Fibroblast of lung (primary cell): ENCODE data around the gene TIMP2. TPM values are rescaled to one million over a fixed set of nuclear protein-coding genes. Genes with fewer than 3 reads are reported as not detected.
"Not testable (repeated sequence)": the region's sequence is repeated elsewhere in the genome, so short reads cannot be mapped to it uniquely, and the experiment has no call there.

Experiments used
- DNase-seq, 2 donors: peaks; one replicate each; pipeline versions ENCODE4 v3.0.0 to v3.0.0-alpha.2; 2010; ENCODE audit warnings: low read depth in 2 of 2
- H2AFZ ChIP-seq: 2 replicates; pipeline ENCODE4 v1.5.1; 2012; ENCODE audit warnings: low read length, control low read depth, inconsistent platforms
- H3K27ac ChIP-seq: 2 replicates; pipeline ENCODE4 v1.5.1; 2011; ENCODE audit warnings: low read length, control low read depth; ENCODE audit not compliant: insufficient read depth
- H3K27me3 ChIP-seq: 2 replicates; pipeline ENCODE4 v1.5.1; 2011; ENCODE audit warnings: mild to moderate bottlenecking, low read length; ENCODE audit not compliant: control insufficient read depth, insufficient read depth
- H3K36me3 ChIP-seq: 2 replicates; pipeline ENCODE4 v1.5.1; 2011; ENCODE audit warnings: low read length; ENCODE audit not compliant: control insufficient read depth, insufficient read depth
- H3K4me1 ChIP-seq: 2 replicates; pipeline ENCODE4 v1.5.1; 2011; ENCODE audit warnings: low read length; ENCODE audit not compliant: control insufficient read depth, insufficient read depth; ENCODE audit errors: extremely low read depth
- H3K4me2 ChIP-seq: 2 replicates; pipeline ENCODE4 v1.5.1; 2011; ENCODE audit warnings: low read length, control low read depth; ENCODE audit not compliant: insufficient read depth; ENCODE audit errors: extremely low read depth
- H3K4me3 ChIP-seq, 4 experiments: fragments of 200-600 bp in 1 of 4; sonication (generic) in 1 of 4; replicated peaks in 1 of 4; 2 replicates each; pipeline ENCODE4 v1.5.1; 2011 to 2016; ENCODE audit warnings: low read length in 4 of 4, low read depth in 3 of 4, mild to moderate bottlenecking in 3 of 4, control low read depth in 2 of 4, inconsistent platforms in 1 of 4, mixed read lengths in 1 of 4; ENCODE audit not compliant: insufficient read depth in 1 of 4; ENCODE audit errors: control extremely low read depth in 1 of 4
- H3K79me2 ChIP-seq: 2 replicates; pipeline ENCODE4 v1.5.1; 2012; ENCODE audit warnings: mild to moderate bottlenecking, low read length, inconsistent platforms; ENCODE audit not compliant: control insufficient read depth, insufficient read depth
- H3K9ac ChIP-seq: 2 replicates; pipeline ENCODE4 v1.5.1; 2011; ENCODE audit warnings: mild to moderate bottlenecking, low read length, control low read depth; ENCODE audit not compliant: insufficient read depth
- H3K9me3 ChIP-seq: 2 replicates; pipeline ENCODE4 v1.5.1; 2012; ENCODE audit warnings: low read depth, low read length; ENCODE audit not compliant: control insufficient read depth, insufficient read depth
- H4K20me1 ChIP-seq: 2 replicates; pipeline ENCODE4 v1.5.1; 2011; ENCODE audit warnings: low read length; ENCODE audit not compliant: control insufficient read depth, insufficient read depth; ENCODE audit errors: extremely low read depth
- CTCF ChIP-seq, 2 donors: IDR thresholded peaks in 1 of 2; conservative IDR thresholded peaks in 1 of 2; 1 replicate in 1 of 2; 2 replicates in 1 of 2; pipeline ENCODE4 v1.5.1; 2011 to 2012; ENCODE audit warnings: low read length in 2 of 2, control low read depth in 1 of 2, inconsistent platforms in 1 of 2, low read depth in 1 of 2, mild to moderate bottlenecking in 1 of 2
- EZH2 ChIP-seq: IDR thresholded peaks from 2 replicates; pipeline ENCODE4 v1.5.1; 2012; ENCODE audit warnings: low read length, control low read depth, mild to moderate bottlenecking; ENCODE audit errors: missing control alignments
- polyA plus RNA-seq, 2 donors: library from polyadenylated mRNA; depleted of rRNA in 1 of 2; stranded (reverse) in 1 of 2; unstranded in 1 of 2; fragments of >200 nt; gene quantifications; 2 replicates each; pipeline ENCODE4 v1.2.1, GENCODE V29; 2011 to 2012; ENCODE audit warnings: missing spikeins in 1 of 2
- total RNA-seq: library from RNA; depleted of rRNA; stranded (reverse); fragments of >200 nt; gene quantifications from 2 replicates; pipeline ENCODE4 v1.2.1, GENCODE V29; 2014

Gene TIMP2
- total and polyA plus RNA-seq, 2 donors (not counting 1 experiment from before 2014, with no cell fraction given), result 155 to 745 TPM

GRCh38 chr17:78870621-78871020, 54.6 kb downstream of the TIMP2 start:
- no peak for DNase-seq
- H3K27me3 ChIP-seq, result no peaks in the 10 kb centered on the region
- no peak overlapping the region for H3K4me2 ChIP-seq
- no peak overlapping the region for H3K9ac ChIP-seq
- peaks cover 28% of the 10 kb centered on the region for H3K79me2 ChIP-seq
- peaks cover 17% of the 10 kb centered on the region for H3K36me3 ChIP-seq
- no peaks in the 10 kb centered on the region for H4K20me1 ChIP-seq
- peaks cover 29% of the 10 kb centered on the region for H3K4me1 ChIP-seq
- H3K27ac ChIP-seq, result no peak overlapping the region
- no peak overlapping the region for H2AFZ ChIP-seq
- TF ChIP-seq CTCF (conservative IDR thresholded peaks at IDR 0.05 in 1 of 2, IDR thresholded peaks at IDR 0.05 in 1 of 2; ENCODE audit: low read depth in 1 of 2, low read length in 2 of 2) (no peak), EZH2 (no peak)
- no peaks in the 10 kb centered on the region for H3K9me3 ChIP-seq
- no peak overlapping the region for H3K4me3 ChIP-seq

- peaks cover 28% of the 10 kb centered on the region for H3K79me2 ChIP-seq
- H3K4me3 ChIP-seq, result no peak overlapping the region
- H3K27ac ChIP-seq, result peak overlapping the region; percentile 5
- peak; percentile 73 to 87 for DNase-seq
- no peaks in the 10 kb centered on the region for H3K9me3 ChIP-seq
- H3K27me3 ChIP-seq, result no peaks in the 10 kb centered on the region
- H3K36me3 ChIP-seq, result peaks cover 20% of the 10 kb centered on the region
- TF ChIP-seq EZH2 (no peak), CTCF (conservative IDR thresholded peaks at IDR 0.05 in 1 of 2, IDR thresholded peaks at IDR 0.05 in 1 of 2; ENCODE audit: low read depth in 1 of 2, low read length in 2 of 2) (no peak)
- H3K4me2 ChIP-seq, result peak overlapping the region; percentile 15
- H2AFZ ChIP-seq, result no peak overlapping the region
- no peaks in the 10 kb centered on the region for H4K20me1 ChIP-seq
- no peak overlapping the region for H3K9ac ChIP-seq
- peaks cover 25% of the 10 kb centered on the region for H3K4me1 ChIP-seq
Measured at GRCh38 chr17:78868391-78868790, 56.8 kb downstream of the TIMP2 start.

GRCh38 chr17:78867046-78867445, 58.1 kb downstream of the TIMP2 start:
- Histone ChIP-seq H3K36me3 (peaks cover 20% of the 10 kb centered on the region), H3K79me2 (peaks cover 28% of the 10 kb centered on the region), H3K4me1 (peaks cover 26% of the 10 kb centered on the region), H3K27ac (peak overlapping the region; percentile 34)
- not testable (repeated sequence) for H3K9me3 ChIP-seq, DNase-seq, H2AFZ ChIP-seq, H3K27me3 ChIP-seq, H4K20me1 ChIP-seq, H3K9ac ChIP-seq, H3K4me3 ChIP-seq, H3K4me2 ChIP-seq
